Measurements from ENCODE around the gene WDHD1.
A peak's percentile ranks its signal among the peaks of the same experiment; 100 is the strongest.
"Not testable (repeated sequence)": the region's sequence is repeated elsewhere in the genome, so short reads cannot be mapped to it uniquely, and the experiment has no call there.

The WDHD1 gene

GRCh38 chr14:54902521-54903420, 124.1 kb downstream of the WDHD1 start, which contains the start of gene GCH1:
GCH1 (minus strand) TSS chr14:54902826; CDS start chr14:54902663, 163 bp downstream.
- peak; percentile 59 to 63 for DNase-seq

- DNase-seq, result peak; percentile 68
Measured at GRCh38 chr14:54902143-54902520, 124.8 kb downstream of the WDHD1 start.

- DNase-seq, result no peak
Measured at GRCh38 chr14:54901380-54902142, 125.3 kb downstream of the WDHD1 start.

GRCh38 chr14:54899573-54899972, 127.3 kb downstream of the WDHD1 start:
- no peak for DNase-seq

GRCh38 chr14:54897809-54898555, 128.9 kb downstream of the WDHD1 start:
- DNase-seq, result not testable (repeated sequence)

- DNase-seq, result no peak
Measured at GRCh38 chr14:54895683-54896082, 131.2 kb downstream of the WDHD1 start.

GRCh38 chr14:54894995-54895394, 131.9 kb downstream of the WDHD1 start:
- no peak for DNase-seq

GRCh38 chr14:54893151-54893760, 133.6 kb downstream of the WDHD1 start:
- peak in 1 of 2 experiments; percentile 26 for DNase-seq

GRCh38 chr14:54891471-54892245, 135.2 kb downstream of the WDHD1 start:
- DNase-seq, result no peak

GRCh38 chr14:54890788-54891187, 136.1 kb downstream of the WDHD1 start:
- DNase-seq, result no peak

- no peak for DNase-seq
Measured at GRCh38 chr14:54889919-54890318, 137.0 kb downstream of the WDHD1 start.
